ENCODE results near the gene ZKSCAN2.

Gene ZKSCAN2

GRCh38 chr16:25222959-25223358 is 34.7 kb downstream of the ZKSCAN2 start:
- DNase-seq: no peak

GRCh38 chr16:25219070-25219737 is 38.4 kb downstream of the ZKSCAN2 start:
- no peak for DNase-seq

- no peak for DNase-seq
Observed at GRCh38 chr16:25217921-25218320, 39.7 kb downstream of the ZKSCAN2 start.

- DNase-seq: no peak
Observed at GRCh38 chr16:25217112-25217511, 40.5 kb downstream of the ZKSCAN2 start.

GRCh38 chr16:25213709-25214397 is 43.8 kb downstream of the ZKSCAN2 start:
- DNase-seq: no peak

GRCh38 chr16:25212636-25213035 is 45.0 kb downstream of the ZKSCAN2 start:
- no peak for DNase-seq

GRCh38 chr16:25210758-25211157 is 46.9 kb downstream of the ZKSCAN2 start:
- no peak for DNase-seq

GRCh38 chr16:25199457-25199856 is 58.2 kb downstream of the ZKSCAN2 start:
- DNase-seq: no peak

GRCh38 chr16:25198021-25198420 is 59.6 kb downstream of the ZKSCAN2 start:
- no peak for DNase-seq

- no peak for DNase-seq
Observed at GRCh38 chr16:25194273-25194878, 63.3 kb downstream of the ZKSCAN2 start.

GRCh38 chr16:25192096-25192495 is 65.5 kb downstream of the ZKSCAN2 start:
- DNase-seq: no peak

- no peak for DNase-seq
Observed at GRCh38 chr16:25189305-25189704, 68.3 kb downstream of the ZKSCAN2 start.

- no peak for DNase-seq
Observed at GRCh38 chr16:25187491-25187795, 70.2 kb downstream of the ZKSCAN2 start.
